K562 (cell line): ENCODE measurements around the gene TMEM86B. TPM values are rescaled to one million over a fixed set of nuclear protein-coding genes. Genes with fewer than 3 reads are reported as not detected.

Experiments
- ADNP ChIP-seq: fragments of 200-800 bp; sonication (Bioruptor generic); IDR thresholded peaks from 2 replicates; pipeline ENCODE4 v1.6.1; 2016; ENCODE audit warnings: missing genetic modification characterization, missing compliant biosample characterization
- ATF6 ChIP-seq: sonication (generic); formaldehyde crosslinking; IDR thresholded peaks from 2 replicates; pipeline ENCODE4 v1.4.0; 2020; ENCODE audit warnings: mild to moderate bottlenecking, missing genetic modification reagents
- CHD1 ChIP-seq: fragments of 200-600 bp; sonication (generic); IDR thresholded peaks from one replicate; pipeline ENCODE4 v1.6.1; 2012; ENCODE audit warnings: mild to moderate bottlenecking, moderate library complexity, low read length, inconsistent platforms
- DIDO1 ChIP-seq: fragments of 450-650 bp; IDR thresholded peaks from 2 replicates; pipeline ENCODE4 v1.6.1; 2016; ENCODE audit warnings: low read depth, missing biosample characterization, missing genetic modification characterization
- EWSR1 ChIP-seq: fragments of 450-650 bp; IDR thresholded peaks from 2 replicates; pipeline ENCODE4 v1.6.1; 2018; ENCODE audit warnings: borderline replicate concordance, mild to moderate bottlenecking, low read depth, moderate library complexity; ENCODE audit not compliant: partially characterized antibody
- KLF1 ChIP-seq: fragments of 450-650 bp; IDR thresholded peaks from 2 replicates; pipeline ENCODE4 v1.6.1; 2016; ENCODE audit warnings: missing genetic modification characterization, missing compliant biosample characterization
- NFXL1 ChIP-seq: fragments of 450-650 bp; formaldehyde crosslinking; IDR thresholded peaks from 2 replicates; pipeline ENCODE4 v1.4.0; 2021; ENCODE audit warnings: mild to moderate bottlenecking
- NRF1 ChIP-seq, 2 experiments: fragments of 450-650 bp; IDR thresholded peaks in 1 of 2; conservative IDR thresholded peaks in 1 of 2; 2 replicates each; pipeline ENCODE4 v1.6.1; 2014; ENCODE audit warnings: mild to moderate bottlenecking in 2 of 2
- SMAD1 ChIP-seq: fragments of 150-350 bp; IDR thresholded peaks from 2 replicates; pipeline ENCODE4 v1.6.1; 2014; ENCODE audit warnings: low read length, low read depth; ENCODE audit not compliant: partially characterized antibody
- TFAM ChIP-seq: fragments of 250-450 bp; sonication (Bioruptor Pico); conservative IDR thresholded peaks from 2 replicates; pipeline ENCODE4 v1.5.0; 2021; ENCODE audit warnings: mild to moderate bottlenecking, moderate library complexity
- ZBTB43 ChIP-seq: sonication (generic); formaldehyde crosslinking; IDR thresholded peaks from 2 replicates; pipeline ENCODE4 v1.8.0; 2023; ENCODE audit warnings: mild to moderate bottlenecking, missing genetic modification reagents
- ZMIZ1 ChIP-seq, 2 experiments: fragments of 150-350 bp in 1 of 2; IDR thresholded peaks; 2 replicates each; pipeline ENCODE4 v1.6.1; 2012 to 2016; ENCODE audit warnings: low read depth in 2 of 2, low read length in 2 of 2, mild to moderate bottlenecking in 1 of 2, moderate library complexity in 1 of 2
- ZNF140 ChIP-seq: fragments of 250-450 bp; sonication (Bioruptor Pico); IDR thresholded peaks from 2 replicates; pipeline ENCODE4 v1.8.0; 2021; ENCODE audit warnings: moderate library complexity, mild to moderate bottlenecking, inconsistent platforms
- ZNF398 ChIP-seq: fragments of 250-450 bp; sonication (Bioruptor Pico); IDR thresholded peaks from 2 replicates; pipeline ENCODE4 v1.8.0; 2021; ENCODE audit warnings: moderate library complexity, mild to moderate bottlenecking, inconsistent platforms
- ZNF408 ChIP-seq: fragments of 250-450 bp; sonication (Bioruptor Pico); IDR thresholded peaks from 2 replicates; pipeline ENCODE4 v1.4.0; 2020; ENCODE audit warnings: low read depth, mild to moderate bottlenecking, moderate library complexity
- ZNF655 ChIP-seq: fragments of 250-450 bp; sonication (Bioruptor Pico); IDR thresholded peaks from 2 replicates; pipeline ENCODE4 v1.5.0; 2021
- polyA plus RNA-seq, 8 experiments: library from polyadenylated mRNA; depleted of rRNA in 4 of 8; stranded (reverse) in 5 of 8; unstranded in 3 of 8; fragments of >200 nt; fragmentation: Nextera tagmentation in 2 of 8; fragmentation: Illumina TruSeq in 1 of 8; extraction: Ambion mirVana in 2 of 8; extraction: Trizol in 1 of 8; gene quantifications; 2 replicates each; pipeline versions ENCODE4 v1.2.1 to v1.2.3, GENCODE V29; 2011 to 2014; ENCODE audit warnings: inconsistent platforms in 1 of 8, missing spikeins in 1 of 8
- total RNA-seq, 7 experiments: library from RNA; depleted of rRNA in 6 of 7; stranded (reverse); fragments of >200 nt in 6 of 7; fragmentation: Illumina TruSeq in 2 of 7; extraction: Trizol in 2 of 7; gene quantifications; 2 replicates each; pipeline versions ENCODE4 v1.2.1 to v1.2.3, GENCODE V29; 2011 to 2021; ENCODE audit warnings: low replicate concordance in 1 of 7

TMEM86B gene
- total and polyA plus RNA-seq, 9 of the 15 experiments (the other 6 are each of a cell fraction or from before 2014, with no cell fraction given) = 0.28 to 7.9 (median 2.1) TPM

GRCh38 chr19:55206664-55207500, 21.7 kb downstream of the TMEM86B start (continued):
- no peak for TF ChIP-seq ZNF655 (CRISPR knock-in tag)
- TF ChIP-seq CHD1 = no peak
- TF ChIP-seq ATF6 (CRISPR knock-in tag) = no peak
- TF ChIP-seq KLF1 (tag) = peak; percentile 81
- TF ChIP-seq ADNP (tag) = no peak
- peak; percentile 49 to 59; a peak in 3 of 4 replicates for TF ChIP-seq NRF1 (conservative IDR thresholded peaks at IDR 0.05 in 1 of 2, IDR thresholded peaks at IDR 0.05 in 1 of 2)
- TF ChIP-seq ZNF408 (CRISPR knock-in tag) = no peak
- TF ChIP-seq NFXL1 (CRISPR knock-in tag) = no peak
- no peak for TF ChIP-seq DIDO1
- TF ChIP-seq ZMIZ1 (IDR thresholded peaks at IDR 0.05; ENCODE audit: low read depth in 2 of 2, low read length in 2 of 2) = no peak
- no peak for TF ChIP-seq EWSR1
- TF ChIP-seq ZNF140 (CRISPR knock-in tag) = no peak
- TF ChIP-seq TFAM (CRISPR knock-in tag) = no peak
- no peak for TF ChIP-seq ZNF398
- no peak for TF ChIP-seq ZBTB43 (CRISPR knock-in tag)
- TF ChIP-seq SMAD1 = peak; percentile 62
